Measurements from ENCODE around the gene DNALI1. TPM values are rescaled to one million over a fixed set of nuclear protein-coding genes. Genes with fewer than 3 reads are reported as not detected.
A peak's percentile ranks its signal among the peaks of the same experiment; 100 is the strongest.

DNALI1 gene
- total RNA-seq, 1 experiment from 2014 or later, result not detected

- no peak for DNase-seq (ENCODE audit: unreplicated experiment)
- Mint-ChIP-seq H3K36me3 (ENCODE audit: insufficient read depth, unreplicated experiment) (peaks cover 43% of the 10 kb centered on the region), H3K4me1 (ENCODE audit: insufficient read depth, unreplicated experiment) (no peaks in the 10 kb centered on the region), H3K9me3 (ENCODE audit: unreplicated experiment) (no peaks in the 10 kb centered on the region), H3K27ac (ENCODE audit: low read depth, unreplicated experiment) (no peak overlapping the region), H3K4me3 (ENCODE audit: unreplicated experiment) (no peak overlapping the region), H3K27me3 (ENCODE audit: insufficient read depth, unreplicated experiment) (no peaks in the 10 kb centered on the region)
- TF ChIP-seq CTCF (IDR thresholded peaks at IDR 0.05; ENCODE audit: unreplicated experiment), result no peak
- ChIA-PET POLR2A (interaction anchor here (1.0 to 2.9 kb wide), 5 partner anchors 10 to 50 kb away, joined by 3 to 11 read pairs (median 5); partner anchors contain the start of genes GNL2, MEAF6 and SNIP1), CTCF (interaction anchor here (0.7 to 2.3 kb wide), 4 partner anchors 38 to 117 kb away, joined by 3 to 10 read pairs (median 6); no protein-coding TSS in a partner anchor)
- intact Hi-C loops (cut with micrococcal nuclease), result no loop called here
- no TSS peak for BruUV-seq (replicated peaks)
Observed at GRCh38 chr1:37564892-37565291, 8.2 kb downstream of the DNALI1 start.

GRCh38 chr1:37567023-37567422, 10.3 kb downstream of the DNALI1 start:
- H3K36me3 Mint-ChIP-seq (ENCODE audit: insufficient read depth, unreplicated experiment), result peaks cover 65% of the 10 kb centered on the region
- no peak for DNase-seq (ENCODE audit: unreplicated experiment)
- BruUV-seq (replicated peaks), result no TSS peak
- intact Hi-C loops (cut with micrococcal nuclease), result no loop called here
- no peak overlapping the region for H3K27ac Mint-ChIP-seq (ENCODE audit: low read depth, unreplicated experiment)
- no peak for TF ChIP-seq CTCF (IDR thresholded peaks at IDR 0.05; ENCODE audit: unreplicated experiment)
- no peaks in the 10 kb centered on the region for H3K27me3 Mint-ChIP-seq (ENCODE audit: insufficient read depth, unreplicated experiment)
- H3K4me3 Mint-ChIP-seq (ENCODE audit: unreplicated experiment), result no peak overlapping the region
- H3K4me1 Mint-ChIP-seq (ENCODE audit: insufficient read depth, unreplicated experiment), result no peaks in the 10 kb centered on the region
- ChIA-PET POLR2A (no interaction called here), CTCF (no interaction called here)
- H3K9me3 Mint-ChIP-seq (ENCODE audit: unreplicated experiment), result no peaks in the 10 kb centered on the region

- no TSS peak for BruUV-seq (replicated peaks)
- intact Hi-C loops (cut with micrococcal nuclease), result no loop called here
- peaks cover 90% of the 10 kb centered on the region for H3K36me3 Mint-ChIP-seq (ENCODE audit: insufficient read depth, unreplicated experiment)
- H3K27me3 Mint-ChIP-seq (ENCODE audit: insufficient read depth, unreplicated experiment), result no peaks in the 10 kb centered on the region
- H3K4me3 Mint-ChIP-seq (ENCODE audit: unreplicated experiment), result no peak overlapping the region
- H3K9me3 Mint-ChIP-seq (ENCODE audit: unreplicated experiment), result no peaks in the 10 kb centered on the region
- POLR2A ChIA-PET, result interaction anchor here (0.6 kb wide), 1 partner anchor 331 kb away, joined by 3 read pairs; no protein-coding TSS in a partner anchor
- TF ChIP-seq CTCF (IDR thresholded peaks at IDR 0.05; ENCODE audit: unreplicated experiment), result no peak
- H3K4me1 Mint-ChIP-seq (ENCODE audit: insufficient read depth, unreplicated experiment), result no peaks in the 10 kb centered on the region
- no peak overlapping the region for H3K27ac Mint-ChIP-seq (ENCODE audit: low read depth, unreplicated experiment)
- CTCF ChIA-PET, result interaction anchor here (0.5 kb wide), 1 partner anchor 868 kb away, joined by 3 read pairs; no protein-coding TSS in a partner anchor
- DNase-seq (ENCODE audit: unreplicated experiment), result no peak
Observed at GRCh38 chr1:37570528-37571334, 14.0 kb downstream of the DNALI1 start.

- Mint-ChIP-seq H3K27ac (ENCODE audit: low read depth, unreplicated experiment) (no peak overlapping the region), H3K9me3 (ENCODE audit: unreplicated experiment) (no peaks in the 10 kb centered on the region), H3K27me3 (ENCODE audit: insufficient read depth, unreplicated experiment) (no peaks in the 10 kb centered on the region), H3K36me3 (ENCODE audit: insufficient read depth, unreplicated experiment) (peaks cover 88% of the 10 kb centered on the region), H3K4me3 (ENCODE audit: unreplicated experiment) (no peak overlapping the region), H3K4me1 (ENCODE audit: insufficient read depth, unreplicated experiment) (no peaks in the 10 kb centered on the region)
- no peak for TF ChIP-seq CTCF (IDR thresholded peaks at IDR 0.05; ENCODE audit: unreplicated experiment)
- CTCF ChIA-PET, result interaction anchor here (0.6 to 0.8 kb wide), 2 partner anchors 76 to 131 kb away, joined by 3 to 4 read pairs; no protein-coding TSS in a partner anchor
- TSS peak; percentile 44 for BruUV-seq (replicated peaks)
- POLR2A ChIA-PET, result interaction anchor here (0.6 to 0.7 kb wide), 2 partner anchors 167 to 233 kb away, joined by 3 read pairs; partner anchors contain the start of gene YRDC
- intact Hi-C loops (cut with micrococcal nuclease), result no loop called here
- no peak for DNase-seq (ENCODE audit: unreplicated experiment)
Observed at GRCh38 chr1:37574834-37575480, 18.2 kb downstream of the DNALI1 start.

Data from MCF 10A (cell line).